HL-60 (cell line): ENCODE data around the gene MEIKIN.

ENCODE experiments used
- DNase-seq, 2 experiments: peaks; one replicate each; pipeline ENCODE4 v3.0.0-alpha.2; 2010 to 2020; ENCODE audit warnings: low read depth in 1 of 2, low spot score in 1 of 2
- H3K27ac ChIP-seq: fragments of 250-450 bp; sonication (Bioruptor Pico); replicated peaks from 2 replicates; pipeline ENCODE4 v1.5.1; 2020; ENCODE audit warnings: mild to moderate bottlenecking, moderate library complexity
- H3K27me3 ChIP-seq: fragments of 250-450 bp; sonication (Bioruptor Pico); 2 replicates; pipeline ENCODE4 v1.5.1; 2021; ENCODE audit warnings: mild to moderate bottlenecking, moderate library complexity; ENCODE audit not compliant: insufficient read depth, poor library complexity, severe bottlenecking
- H3K4me3 ChIP-seq: replicated peaks from 2 replicates; pipeline ENCODE4 v1.5.1; 2011; ENCODE audit warnings: mild to moderate bottlenecking, control low read depth, low read length; ENCODE audit not compliant: insufficient read depth
- CTCF ChIP-seq: IDR thresholded peaks from one replicate; pipeline ENCODE4 v1.5.1; 2011; ENCODE audit warnings: low read length, control low read depth, inconsistent platforms; ENCODE audit not compliant: insufficient read depth
- GABPA ChIP-seq: IDR thresholded peaks from 2 replicates; pipeline ENCODE4 v1.6.1; 2012; ENCODE audit warnings: low read depth
- POLR2AphosphoS5 ChIP-seq: IDR thresholded peaks from 2 replicates; pipeline ENCODE4 v1.6.1; 2012; ENCODE audit warnings: low read depth
- REST ChIP-seq: IDR thresholded peaks from 2 replicates; pipeline ENCODE4 v1.6.1; 2012; ENCODE audit warnings: low read depth; ENCODE audit not compliant: insufficient replicate concordance
- SPI1 ChIP-seq: IDR thresholded peaks from 2 replicates; pipeline ENCODE4 v1.6.1; 2012; ENCODE audit warnings: low read depth, mild to moderate bottlenecking, borderline replicate concordance

The MEIKIN gene

GRCh38 chr5:131993676-131994075 lies 48.2 kb upstream of the MEIKIN start:
- TF ChIP-seq CTCF (no peak), POLR2AphosphoS5 (no peak)
- H3K27ac ChIP-seq: no peak overlapping the region
- DNase-seq: no peak
- no peak overlapping the region for H3K4me3 ChIP-seq
- H3K27me3 ChIP-seq: no peaks in the 10 kb centered on the region

- Histone ChIP-seq H3K27ac (no peak overlapping the region), H3K4me3 (no peak overlapping the region), H3K27me3 (no peaks in the 10 kb centered on the region)
- DNase-seq: no peak
- TF ChIP-seq REST (no peak), GABPA (no peak), SPI1 (no peak), CTCF (no peak), POLR2AphosphoS5 (no peak)
Observed at GRCh38 chr5:131992370-131992769, 46.9 kb upstream of the MEIKIN start.

- DNase-seq: no peak
- TF ChIP-seq POLR2AphosphoS5 (no peak), CTCF (no peak), GABPA (no peak), SPI1 (no peak), REST (no peak)
- no peak overlapping the region for H3K4me3 ChIP-seq
- H3K27ac ChIP-seq: no peak overlapping the region
- H3K27me3 ChIP-seq: no peaks in the 10 kb centered on the region
Observed at GRCh38 chr5:131991593-131992324, 46.3 kb upstream of the MEIKIN start.

- Histone ChIP-seq H3K27me3 (no peaks in the 10 kb centered on the region), H3K4me3 (no peak overlapping the region), H3K27ac (no peak overlapping the region)
- no peak for TF ChIP-seq CTCF
- DNase-seq: no peak
Observed at GRCh38 chr5:131990716-131991115, 45.3 kb upstream of the MEIKIN start.
